GM19372 (cell line): Measurements from ENCODE around the gene BAX.

Source experiments
- ATAC-seq: cut with Tn5 transposase; IDR thresholded peaks from one replicate; pipeline ENCODE4 v1.9.1; 2021; ENCODE audit warnings: mild to moderate bottlenecking, low read depth, moderate library complexity; ENCODE audit not compliant: unreplicated experiment

The BAX gene

GRCh38 chr19:48961673-48962028, 7.0 kb downstream of the BAX start:
- ATAC-seq: no peak

GRCh38 chr19:48962029-48962848, 7.6 kb downstream of the BAX start:
- ATAC-seq: no peak

- ATAC-seq: no peak
Measured at GRCh38 chr19:48962849-48963165, 8.1 kb downstream of the BAX start.

GRCh38 chr19:48963371-48964204, 8.9 kb downstream of the BAX start:
- ATAC-seq: no peak

GRCh38 chr19:48964205-48965039, 9.7 kb downstream of the BAX start:
- ATAC-seq: no peak

GRCh38 chr19:48965040-48965805, 10.5 kb downstream of the BAX start, which contains the start of gene FTL:
FTL (plus strand) TSS chr19:48965309; CDS start chr19:48965508, 199 bp downstream.
- peak; percentile 60 for ATAC-seq

- peak; percentile 28 for ATAC-seq
Measured at GRCh38 chr19:48965806-48966540, 11.3 kb downstream of the BAX start.

GRCh38 chr19:48966541-48967345, 12.1 kb downstream of the BAX start:
- no peak for ATAC-seq

GRCh38 chr19:48967346-48968178, 12.9 kb downstream of the BAX start:
- no peak for ATAC-seq

- no peak for ATAC-seq
Measured at GRCh38 chr19:48968179-48968661, 13.5 kb downstream of the BAX start.

GRCh38 chr19:48968813-48969218, 14.1 kb downstream of the BAX start:
- no peak for ATAC-seq

- ATAC-seq: no peak
Measured at GRCh38 chr19:48969276-48970138, 14.8 kb downstream of the BAX start.

- ATAC-seq: no peak
Measured at GRCh38 chr19:48970139-48970766, 15.6 kb downstream of the BAX start.

GRCh38 chr19:48970923-48971395, 16.3 kb downstream of the BAX start:
- ATAC-seq: no peak

- ATAC-seq: no peak
Measured at GRCh38 chr19:48975947-48976847, 21.5 kb downstream of the BAX start.
